Keratinocyte (primary cell): ENCODE results near the gene NUMB. TPM values are rescaled to one million over a fixed set of nuclear protein-coding genes. Genes with fewer than 3 reads are reported as not detected.

Experiments used
- DNase-seq: peaks from one replicate; pipeline ENCODE4 v3.0.0-alpha.2; 2011; ENCODE audit warnings: low read depth, missing footprints, low spot score
- FAIRE-seq: peaks from 2 replicates; lab custom pipeline; 2011; peaks lifted over from hg19 to GRCh38; lab: Jason Lieb, UNC
- H2AFZ ChIP-seq: 2 replicates; pipeline ENCODE4 v1.6.0; 2012; ENCODE audit warnings: low read length, control low read depth, inconsistent platforms; ENCODE audit not compliant: control insufficient read depth
- H3K27ac ChIP-seq: 2 replicates; pipeline ENCODE4 v1.5.1; 2011; ENCODE audit warnings: low read length; ENCODE audit not compliant: control insufficient read depth, insufficient read depth
- H3K27me3 ChIP-seq: 3 replicates; pipeline ENCODE4 v1.6.0; 2011; ENCODE audit warnings: low read length; ENCODE audit not compliant: control insufficient read depth, insufficient read depth; ENCODE audit errors: extremely low read depth
- H3K36me3 ChIP-seq, 2 experiments: 2 replicates in 1 of 2; 3 replicates in 1 of 2; pipeline ENCODE4 v1.5.1; 2011; ENCODE audit warnings: low read length in 2 of 2, mild to moderate bottlenecking in 1 of 2; ENCODE audit not compliant: control insufficient read depth in 2 of 2, insufficient read depth in 2 of 2; ENCODE audit errors: extremely low read depth in 1 of 2
- H3K4me1 ChIP-seq: 3 replicates; pipeline ENCODE4 v1.5.1; 2011; ENCODE audit warnings: low read length; ENCODE audit not compliant: control insufficient read depth, insufficient read depth; ENCODE audit errors: extremely low read depth
- H3K4me2 ChIP-seq: 3 replicates; pipeline ENCODE4 v1.6.0; 2011; ENCODE audit warnings: low read depth, low read length; ENCODE audit not compliant: control insufficient read depth, insufficient read depth; ENCODE audit errors: extremely low read depth
- H3K4me3 ChIP-seq, 3 experiments: fragments of 200-600 bp in 1 of 3; sonication (generic) in 1 of 3; 2 replicates in 2 of 3; 3 replicates in 1 of 3; pipeline ENCODE4 v1.5.1; 2011 to 2016; ENCODE audit warnings: low read length in 3 of 3, mild to moderate bottlenecking in 3 of 3, control low read depth in 2 of 3, inconsistent platforms in 1 of 3, low read depth in 1 of 3, mixed read lengths in 1 of 3, mixed run types in 1 of 3, moderate library complexity in 1 of 3; ENCODE audit not compliant: control insufficient read depth in 2 of 3, insufficient read depth in 2 of 3; ENCODE audit errors: extremely low read depth in 1 of 3
- H3K79me2 ChIP-seq: 2 replicates; pipeline ENCODE4 v1.6.0; 2012; ENCODE audit warnings: low read length; ENCODE audit not compliant: control insufficient read depth, insufficient read depth
- H3K9ac ChIP-seq: 3 replicates; pipeline ENCODE4 v1.6.0; 2011; ENCODE audit warnings: low read length; ENCODE audit not compliant: control insufficient read depth, insufficient read depth; ENCODE audit errors: extremely low read depth
- H3K9me1 ChIP-seq: 3 replicates; pipeline ENCODE4 v1.6.0; 2011; ENCODE audit warnings: low read length; ENCODE audit not compliant: control insufficient read depth, insufficient read depth; ENCODE audit errors: extremely low read depth
- H3K9me3 ChIP-seq: 2 replicates; pipeline ENCODE4 v1.5.1; 2012; ENCODE audit warnings: low read depth, low read length; ENCODE audit not compliant: control insufficient read depth
- H4K20me1 ChIP-seq: 3 replicates; pipeline ENCODE4 v1.6.0; 2011; ENCODE audit warnings: low read length; ENCODE audit not compliant: control insufficient read depth, insufficient read depth; ENCODE audit errors: extremely low read depth
- EZH2 ChIP-seq: IDR thresholded peaks from one replicate; pipeline ENCODE4 v1.6.1; 2012; ENCODE audit warnings: inconsistent platforms, mild to moderate bottlenecking, low read length, moderate library complexity
- dilution Hi-C: fragments of 300-500 bp; cut with MboI; formaldehyde crosslinking; loops from one replicate; pipeline ENCODE4 v1.7.0; 2020; ENCODE audit warnings: low sequenced_read_pairs; ENCODE audit not compliant: extremely low pct_ligation_motif_present
- polyA plus RNA-seq, 5 experiments: library from polyadenylated mRNA; depleted of rRNA in 3 of 5; stranded (reverse) in 3 of 5; stranded (forward) in 1 of 5; unstranded in 1 of 5; fragments of >200 nt; gene quantifications; 1 replicate in 1 of 5; 2 replicates in 3 of 5; 3 replicates in 1 of 5; pipeline versions ENCODE4 v1.2.1 to v1.2.3, GENCODE V29; 2011 to 2012; ENCODE audit warnings: missing spikeins in 2 of 5, low read depth in 1 of 5, low replicate concordance in 1 of 5
- TF ChIP-seq, protein P1 (sequence below), 3 experiments: IDR thresholded peaks in 1 of 3; conservative IDR thresholded peaks in 1 of 3; optimal IDR thresholded peaks in 1 of 3; 2 replicates in 2 of 3; 3 replicates in 1 of 3; pipeline versions ENCODE3 to v1.5.1; 2011; ENCODE audit warnings: low read length in 3 of 3, mild to moderate bottlenecking in 3 of 3, moderate library complexity in 2 of 3, control low read depth in 1 of 3, inconsistent platforms in 1 of 3; ENCODE audit not compliant: insufficient read depth in 2 of 3; ENCODE audit errors: extremely low read depth in 1 of 3

The NUMB gene
- polyA plus RNA-seq, 1 donor (not counting 4 experiments of a cell fraction or from before 2014, with no cell fraction given): 110 TPM

DNA sequence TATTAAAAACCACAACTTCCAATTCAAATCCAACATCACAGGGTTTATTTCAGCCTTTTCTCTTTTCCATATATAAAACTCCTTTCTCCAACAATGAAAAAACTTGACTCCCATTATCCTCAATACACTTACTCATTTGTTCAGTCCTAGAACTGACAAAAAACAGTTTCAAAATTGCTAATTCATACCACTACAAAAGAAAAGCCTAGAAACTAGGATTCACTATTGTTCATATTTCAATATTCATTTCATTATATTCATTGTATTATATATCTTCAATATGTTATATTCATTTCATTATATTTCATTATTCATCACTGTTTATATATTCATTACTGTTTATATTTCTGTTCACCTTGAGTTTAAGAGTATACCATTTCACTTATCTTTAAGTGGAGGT lies 85.8 kb downstream of the NUMB start:
- H3K4me3 ChIP-seq: no peak overlapping the region
- DNase-seq (no peak), FAIRE-seq (no peak)
- no peaks in the 10 kb centered on the region for H3K9me1 ChIP-seq
- H4K20me1 ChIP-seq: peaks cover 3% of the 10 kb centered on the region
- no peak overlapping the region for H3K4me2 ChIP-seq
- no peak overlapping the region for H2AFZ ChIP-seq
- no peaks in the 10 kb centered on the region for H3K27me3 ChIP-seq
- no peak for TF ChIP-seq EZH2
- TF ChIP-seq, protein P1, sequence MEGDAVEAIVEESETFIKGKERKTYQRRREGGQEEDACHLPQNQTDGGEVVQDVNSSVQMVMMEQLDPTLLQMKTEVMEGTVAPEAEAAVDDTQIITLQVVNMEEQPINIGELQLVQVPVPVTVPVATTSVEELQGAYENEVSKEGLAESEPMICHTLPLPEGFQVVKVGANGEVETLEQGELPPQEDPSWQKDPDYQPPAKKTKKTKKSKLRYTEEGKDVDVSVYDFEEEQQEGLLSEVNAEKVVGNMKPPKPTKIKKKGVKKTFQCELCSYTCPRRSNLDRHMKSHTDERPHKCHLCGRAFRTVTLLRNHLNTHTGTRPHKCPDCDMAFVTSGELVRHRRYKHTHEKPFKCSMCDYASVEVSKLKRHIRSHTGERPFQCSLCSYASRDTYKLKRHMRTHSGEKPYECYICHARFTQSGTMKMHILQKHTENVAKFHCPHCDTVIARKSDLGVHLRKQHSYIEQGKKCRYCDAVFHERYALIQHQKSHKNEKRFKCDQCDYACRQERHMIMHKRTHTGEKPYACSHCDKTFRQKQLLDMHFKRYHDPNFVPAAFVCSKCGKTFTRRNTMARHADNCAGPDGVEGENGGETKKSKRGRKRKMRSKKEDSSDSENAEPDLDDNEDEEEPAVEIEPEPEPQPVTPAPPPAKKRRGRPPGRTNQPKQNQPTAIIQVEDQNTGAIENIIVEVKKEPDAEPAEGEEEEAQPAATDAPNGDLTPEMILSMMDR (optimal IDR thresholded peaks at IDR 0.05 in 1 of 3, IDR thresholded peaks at IDR 0.05 in 1 of 3, conservative IDR thresholded peaks at IDR 0.05 in 1 of 3; ENCODE audit: extremely low read depth in 1 of 3, insufficient read depth in 2 of 3, low read length in 3 of 3): no peak
- no peaks in the 10 kb centered on the region for H3K9me3 ChIP-seq
- H3K9ac ChIP-seq: no peak overlapping the region
- no peaks in the 10 kb centered on the region for H3K4me1 ChIP-seq
- peaks cover 33% of the 10 kb centered on the region for H3K79me2 ChIP-seq
- peaks cover 0 to 4% of the 10 kb centered on the region in 2 experiments for H3K36me3 ChIP-seq
- H3K27ac ChIP-seq: no peak overlapping the region
- dilution Hi-C loops: no loop called here

DNA sequence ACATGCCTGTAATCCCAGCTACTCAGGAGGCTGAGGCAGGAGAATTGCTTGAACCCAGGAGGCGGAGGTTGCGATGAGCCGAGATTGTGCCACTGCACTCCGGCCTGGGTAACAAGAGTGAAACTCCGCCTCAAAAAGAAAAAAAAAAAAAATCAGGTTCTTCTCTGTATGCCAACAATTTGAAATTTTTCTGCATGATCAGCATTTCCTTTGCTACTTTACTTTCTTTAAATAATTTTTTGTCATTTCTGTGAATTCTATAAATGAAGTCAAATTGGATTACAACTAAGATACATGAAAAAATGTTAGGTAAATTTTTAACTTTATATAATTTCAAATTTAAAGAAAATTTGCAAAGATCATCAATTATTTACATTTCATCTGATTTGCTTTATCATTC lies 87.8 kb downstream of the NUMB start:
- FAIRE-seq (no peak), DNase-seq (no peak)
- Histone ChIP-seq H2AFZ (no peak overlapping the region), H3K4me3 (no peak overlapping the region), H3K9me3 (no peaks in the 10 kb centered on the region), H3K9me1 (no peaks in the 10 kb centered on the region), H3K79me2 (peaks cover 32% of the 10 kb centered on the region), H4K20me1 (no peaks in the 10 kb centered on the region), H3K4me1 (no peaks in the 10 kb centered on the region), H3K4me2 (no peak overlapping the region), H3K27me3 (no peaks in the 10 kb centered on the region), H3K9ac (no peak overlapping the region), H3K27ac (no peak overlapping the region), H3K36me3 (peaks cover 0 to 4% of the 10 kb centered on the region in 2 experiments)
- dilution Hi-C loops: no loop called here
- TF ChIP-seq EZH2: no peak
- TF ChIP-seq, protein P1 (optimal IDR thresholded peaks at IDR 0.05 in 1 of 3, IDR thresholded peaks at IDR 0.05 in 1 of 3, conservative IDR thresholded peaks at IDR 0.05 in 1 of 3; ENCODE audit: extremely low read depth in 1 of 3, insufficient read depth in 2 of 3, low read length in 3 of 3): no peak
